HG03095 (cell line): ENCODE results near the gene ZNF425.
"Not testable (repeated sequence)": the region's sequence is repeated elsewhere in the genome, so short reads cannot be mapped to it uniquely, and the experiment has no call there.

Experiments used
- ATAC-seq: cut with Tn5 transposase; IDR thresholded peaks from one replicate; pipeline ENCODE4 v1.9.1; 2021; ENCODE audit warnings: moderate library complexity; ENCODE audit not compliant: unreplicated experiment

Gene ZNF425

GRCh38 chr7:149074116-149074885 lies 51.8 kb downstream of the ZNF425 start:
- no peak for ATAC-seq

DNA sequence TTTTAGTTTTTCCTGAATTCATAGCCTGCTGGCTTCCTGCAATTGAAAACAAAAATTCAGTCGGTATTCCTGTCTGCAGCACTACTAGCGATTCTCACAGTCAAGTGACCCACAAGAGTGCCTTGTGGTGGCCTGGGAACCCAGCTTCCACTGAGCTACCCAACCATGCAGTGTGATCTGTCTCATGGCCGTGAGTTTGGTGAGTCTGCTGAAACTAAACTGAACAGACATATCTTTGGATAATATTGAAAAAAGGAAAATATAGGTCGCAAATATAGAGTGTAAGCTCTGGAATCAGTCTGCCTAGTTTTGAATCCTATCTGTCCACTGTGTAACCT lies 53.7 kb downstream of the ZNF425 start:
- ATAC-seq, result no peak

DNA sequence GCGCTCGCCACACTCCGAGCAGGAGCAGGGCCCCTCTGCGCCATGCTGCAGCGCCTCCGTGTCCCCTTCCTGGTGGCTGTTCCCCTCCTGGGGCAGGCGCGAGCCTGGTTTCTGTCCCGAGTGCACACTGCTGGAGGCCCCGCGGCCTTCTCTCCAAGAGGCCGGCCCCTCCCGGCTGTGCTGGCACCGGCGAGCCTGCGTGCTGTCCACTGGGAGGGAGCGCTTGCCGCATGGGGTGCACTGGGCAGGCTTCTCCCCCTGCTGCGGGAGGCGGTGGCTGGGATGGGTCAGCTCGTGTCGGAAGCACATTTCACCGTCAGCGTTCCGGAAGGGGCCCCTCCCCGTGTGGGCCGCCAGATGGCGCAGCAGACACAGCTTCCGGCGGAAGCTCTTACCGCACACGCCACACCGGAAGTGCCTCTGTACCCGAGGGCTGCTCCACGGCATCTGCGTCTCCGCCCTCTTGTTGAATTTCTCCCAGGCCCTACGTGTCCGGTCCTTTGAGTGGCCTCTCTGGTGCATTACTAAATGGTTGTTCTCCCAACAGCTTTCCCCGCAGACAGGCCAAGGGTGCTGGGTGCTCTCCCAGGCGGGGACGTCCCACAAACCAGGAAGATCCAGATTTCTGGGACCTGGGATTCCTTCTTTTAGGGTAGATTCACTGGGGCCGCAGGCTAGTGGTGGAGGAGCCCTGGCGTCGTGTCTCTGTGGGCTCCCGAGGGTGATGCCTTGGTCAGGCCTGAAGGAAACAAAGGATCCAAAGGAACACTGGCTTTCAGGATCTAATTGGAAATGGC lies 54.3 kb downstream of the ZNF425 start:
- ATAC-seq, result no peak

DNA sequence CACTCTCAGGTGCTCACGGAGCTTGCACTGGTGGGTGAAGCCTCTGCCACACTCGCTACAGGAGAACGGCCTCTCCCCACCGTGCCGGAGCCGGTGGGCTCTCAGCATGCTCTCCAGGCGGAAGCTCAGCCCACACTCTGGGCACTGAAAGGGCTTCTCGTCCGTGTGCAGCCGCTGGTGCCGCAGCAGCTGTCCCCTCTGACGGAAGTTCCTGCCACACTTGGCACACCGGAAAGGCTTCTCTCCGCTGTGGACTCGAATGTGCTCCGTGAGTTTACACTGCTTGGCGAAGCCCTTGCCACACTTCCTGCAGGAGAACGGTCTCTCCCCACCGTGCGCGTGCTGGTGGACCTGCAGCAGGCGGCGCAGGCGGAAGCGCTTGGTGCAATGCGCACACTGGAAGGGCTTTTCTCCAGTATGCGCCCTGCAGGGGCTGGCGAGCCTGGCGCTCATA lies 54.9 kb downstream of the ZNF425 start:
- ATAC-seq, result no peak

- no peak for ATAC-seq
Measured at GRCh38 chr7:149070372-149071125, 55.6 kb downstream of the ZNF425 start.

GRCh38 chr7:149067869-149068268 lies 58.3 kb downstream of the ZNF425 start:
- no peak for ATAC-seq

DNA sequence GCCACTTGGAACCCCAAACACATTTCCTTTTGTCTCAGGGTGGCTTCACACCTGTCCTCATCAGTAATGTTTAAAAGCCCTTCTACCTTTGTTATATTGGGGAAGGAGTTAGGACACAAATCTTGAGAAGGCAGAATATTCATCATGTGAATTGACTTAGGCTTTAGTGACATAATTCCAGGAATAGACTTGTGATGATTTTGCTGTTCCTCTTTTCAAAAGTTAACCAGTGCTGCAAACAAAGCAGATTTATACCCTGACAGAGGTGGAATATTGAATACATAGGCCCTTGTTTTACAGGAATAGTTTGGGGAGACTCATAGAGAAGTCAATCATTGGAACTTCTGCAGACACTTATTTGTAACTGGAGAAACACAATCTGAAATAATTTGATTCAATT lies 62.6 kb downstream of the ZNF425 start:
- ATAC-seq, result no peak

DNA sequence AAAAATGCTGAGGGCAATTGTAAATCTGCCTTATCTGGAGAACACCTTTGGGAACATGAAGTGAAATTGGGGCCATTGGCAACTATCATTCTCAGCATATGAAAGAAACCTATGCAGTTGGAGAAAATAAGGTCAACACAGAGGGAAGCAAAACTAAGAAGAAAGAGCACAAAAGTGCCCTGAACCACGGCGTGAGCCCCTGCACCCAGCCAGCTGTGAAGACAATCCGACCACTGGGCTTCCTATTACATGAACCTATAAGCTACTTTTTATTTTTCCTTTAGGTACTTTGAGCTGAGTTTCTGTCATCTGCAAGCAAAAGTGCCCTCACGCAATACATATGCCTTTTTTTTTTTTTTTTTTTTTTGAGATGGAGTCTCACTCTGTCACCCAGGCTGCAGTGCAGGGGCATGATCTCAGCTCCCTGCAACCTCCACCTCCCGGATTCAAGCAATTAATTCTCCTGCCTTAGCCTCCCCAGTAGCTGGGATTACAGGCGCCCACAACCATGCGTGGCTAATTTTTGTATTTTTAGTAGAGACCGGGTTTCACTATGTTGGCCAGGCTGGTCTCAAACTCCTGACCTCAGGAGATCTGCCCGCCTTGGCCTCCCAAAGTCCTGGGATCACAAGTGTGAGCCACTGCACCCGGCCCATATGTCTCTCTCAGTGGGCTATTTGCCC lies 63.8 kb downstream of the ZNF425 start:
- not testable (repeated sequence) for ATAC-seq

GRCh38 chr7:149060156-149060555 lies 66.0 kb downstream of the ZNF425 start:
- no peak for ATAC-seq

- ATAC-seq, result no peak
Measured at GRCh38 chr7:149053885-149054284, 72.2 kb downstream of the ZNF425 start.

DNA sequence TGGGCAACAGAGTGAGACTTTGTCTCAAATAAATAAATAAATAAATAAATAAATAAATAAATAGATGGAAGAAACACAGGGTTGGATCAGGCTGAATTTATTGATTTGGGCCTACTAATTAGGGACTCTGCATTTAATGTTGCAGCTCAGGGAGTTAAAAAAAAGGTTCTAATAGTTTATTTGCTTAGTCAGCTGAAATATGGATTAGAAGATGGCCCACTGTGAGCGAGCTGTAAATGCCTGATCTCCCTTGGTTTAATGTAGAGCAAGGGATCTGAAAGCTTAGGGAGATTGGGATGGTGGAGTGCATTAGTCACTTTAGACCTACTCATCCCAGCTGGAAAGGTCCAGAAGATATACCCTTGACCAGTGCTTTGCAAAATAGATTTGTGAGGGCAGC lies 72.7 kb downstream of the ZNF425 start:
- no peak for ATAC-seq
